Measurements from ENCODE around the gene SMG6.

SMG6 gene

DNA sequence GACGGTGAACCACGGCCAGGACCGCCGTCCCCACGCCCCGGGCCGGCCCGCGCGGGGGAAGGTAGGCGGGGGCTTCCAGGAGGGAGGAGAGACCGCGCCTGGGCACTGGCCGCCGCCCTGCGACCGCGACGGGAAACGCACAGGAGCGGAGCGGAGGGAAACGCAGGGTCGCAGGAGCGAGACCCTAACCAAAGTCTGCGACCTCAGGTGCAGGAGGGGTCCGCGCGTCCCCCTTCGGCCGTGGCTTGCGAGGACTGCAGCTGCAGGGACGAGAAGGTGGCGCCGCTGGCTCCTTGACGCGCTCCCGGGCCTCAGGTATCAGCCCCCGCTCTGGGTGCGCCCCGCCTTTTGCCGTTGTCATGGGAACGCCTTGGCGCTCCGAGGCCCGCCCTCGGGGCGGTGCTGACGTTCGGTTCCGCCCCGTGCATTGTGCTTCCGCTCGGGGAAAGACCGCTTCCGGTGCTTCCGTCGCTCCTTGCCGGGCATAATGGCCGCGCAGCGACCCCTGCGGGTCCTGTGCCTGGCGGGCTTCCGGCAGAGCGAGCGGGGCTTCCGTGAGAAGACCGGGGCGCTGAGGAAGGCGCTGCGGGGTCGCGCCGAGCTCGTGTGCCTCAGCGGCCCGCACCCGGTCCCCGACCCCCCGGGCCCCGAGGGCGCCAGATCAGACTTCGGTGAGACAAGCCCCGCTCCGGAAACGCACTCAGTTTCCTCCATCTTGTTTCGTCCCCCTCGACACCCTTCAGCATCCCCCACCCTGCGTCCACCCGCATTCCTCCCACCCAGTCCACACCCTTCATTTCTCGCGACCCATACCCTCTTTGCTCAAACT, 261.8 kb downstream of the SMG6 start, which contains the start of gene OVCA2:
Gene OVCA2, plus strand, starts transcription at position 462 of the 829 bp plus-strand sequence. Its CDS starts 26 bp downstream, at position 488.
- peak; percentile 76 for FAIRE-seq

DNA sequence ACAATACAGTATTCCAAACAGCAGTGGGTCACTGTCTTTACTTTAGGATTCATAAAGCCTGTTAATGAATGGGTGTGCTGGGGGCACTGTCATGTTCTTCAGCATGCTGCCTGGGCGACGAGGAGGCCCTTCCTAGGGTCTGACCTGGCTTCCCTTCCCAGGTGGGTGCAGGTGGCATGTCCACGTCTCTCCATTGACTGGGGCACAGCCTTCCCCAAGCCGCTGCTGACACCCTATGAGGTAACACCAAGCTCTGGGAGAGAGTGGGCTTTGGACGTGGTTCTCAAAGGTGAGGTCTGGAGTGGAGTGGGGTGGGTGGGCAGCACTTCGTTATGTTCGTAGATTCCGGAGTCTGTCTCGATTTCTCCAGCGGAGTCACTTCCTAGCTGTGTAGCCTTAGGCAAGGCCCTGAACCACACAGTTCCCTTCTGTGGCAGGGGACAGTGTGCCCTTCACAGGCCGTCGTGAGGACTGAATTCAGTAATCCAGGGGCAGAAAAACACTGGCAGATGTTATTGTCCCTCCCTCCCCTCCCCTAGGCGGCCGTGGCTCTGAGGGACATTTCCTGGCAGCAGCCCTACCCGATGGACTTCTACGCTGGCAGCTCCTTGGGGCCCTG, 262.5 kb downstream of the SMG6 start:
- no peak for FAIRE-seq

DNA sequence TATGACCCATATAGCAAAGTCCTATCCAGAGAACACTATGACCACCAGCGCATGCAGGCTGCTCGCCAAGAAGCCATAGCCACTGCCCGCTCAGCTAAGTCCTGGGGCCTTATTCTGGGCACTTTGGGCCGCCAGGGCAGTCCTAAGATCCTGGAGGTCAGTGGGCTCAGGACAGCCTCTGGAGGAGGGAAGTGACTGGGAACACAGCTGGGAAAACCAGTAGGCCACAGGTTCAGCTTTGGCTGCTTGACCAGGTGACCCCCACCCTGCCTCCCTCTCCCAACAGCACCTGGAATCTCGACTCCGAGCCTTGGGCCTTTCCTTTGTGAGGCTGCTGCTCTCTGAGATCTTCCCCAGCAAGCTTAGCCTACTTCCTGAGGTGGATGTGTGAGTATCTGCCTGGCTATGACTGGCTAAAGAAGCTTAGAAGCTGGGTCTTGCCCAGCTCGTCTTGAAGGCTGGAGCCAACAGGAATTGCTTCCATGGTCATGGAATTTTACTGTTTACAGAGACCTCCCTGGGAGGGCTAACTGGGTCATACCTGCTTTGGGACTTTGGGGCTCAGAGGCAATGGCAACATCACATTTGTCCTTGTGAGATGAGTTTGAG, 263.3 kb downstream of the SMG6 start:
- FAIRE-seq = no peak

DNA sequence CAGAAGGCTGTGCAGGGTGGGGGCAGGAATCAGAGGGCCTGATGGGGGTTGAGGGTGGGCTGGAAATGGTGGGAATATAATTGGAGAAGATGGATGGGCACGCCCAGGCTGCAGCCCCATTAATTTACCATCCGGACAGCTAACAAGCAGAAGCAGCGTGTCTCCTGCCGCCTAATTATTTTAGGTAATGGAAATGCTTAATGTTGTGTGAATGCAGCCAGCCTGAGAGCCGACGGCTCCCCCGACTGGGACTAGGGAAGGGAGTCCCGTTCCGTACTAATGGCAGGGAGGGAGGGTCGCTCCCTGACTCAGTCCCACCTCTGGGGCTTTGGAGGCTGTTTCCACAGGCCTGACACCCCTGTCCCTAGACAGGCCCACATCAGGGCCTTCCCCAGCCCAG, 266.4 kb downstream of the SMG6 start:
- no peak for FAIRE-seq

DNA sequence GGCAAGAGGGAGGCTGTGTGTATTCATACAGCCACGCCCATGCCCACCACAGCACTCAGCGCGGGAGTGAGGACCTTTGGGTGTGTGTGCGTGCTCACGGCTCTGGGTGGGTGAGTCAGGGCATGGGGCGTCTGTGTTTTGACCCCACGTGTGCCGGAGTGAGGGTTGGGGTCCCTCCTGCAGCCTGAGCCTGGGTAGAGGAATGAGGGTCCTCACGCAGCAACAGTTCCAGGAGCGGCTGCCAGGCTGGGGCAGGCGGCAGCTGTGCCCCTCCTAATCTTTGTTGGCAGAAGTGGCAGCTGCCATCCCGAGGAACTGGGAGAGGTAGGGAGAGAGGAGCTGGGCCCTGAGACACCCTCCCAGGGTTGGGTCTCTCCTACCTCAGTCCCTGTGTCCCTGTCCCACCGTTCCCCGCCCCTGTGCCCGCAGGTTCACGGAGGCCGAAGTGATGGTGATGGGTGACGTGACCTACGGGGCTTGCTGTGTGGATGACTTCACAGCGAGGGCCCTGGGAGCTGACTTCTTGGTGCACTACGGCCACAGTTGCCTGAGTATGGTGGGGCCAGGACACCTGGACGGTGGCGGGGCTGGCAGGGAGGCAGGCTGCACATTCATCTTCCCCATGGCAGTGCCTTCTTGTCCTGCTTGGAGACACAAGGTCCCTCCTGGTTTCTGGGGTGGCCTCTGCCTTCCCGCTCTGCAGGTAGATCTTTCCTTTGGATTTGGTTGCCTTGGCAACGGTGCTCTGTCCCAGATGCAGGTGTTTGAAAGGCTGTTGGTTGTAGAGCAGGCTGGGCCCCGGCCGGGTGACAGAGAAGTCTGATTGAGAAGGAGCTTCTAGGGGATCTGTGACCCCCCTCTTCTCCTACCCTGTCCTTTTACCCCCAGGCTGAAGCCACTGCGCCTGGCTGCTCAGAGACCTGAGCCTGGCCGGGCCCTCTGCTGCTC, 267.8 kb downstream of the SMG6 start:
- no peak for FAIRE-seq

DNA sequence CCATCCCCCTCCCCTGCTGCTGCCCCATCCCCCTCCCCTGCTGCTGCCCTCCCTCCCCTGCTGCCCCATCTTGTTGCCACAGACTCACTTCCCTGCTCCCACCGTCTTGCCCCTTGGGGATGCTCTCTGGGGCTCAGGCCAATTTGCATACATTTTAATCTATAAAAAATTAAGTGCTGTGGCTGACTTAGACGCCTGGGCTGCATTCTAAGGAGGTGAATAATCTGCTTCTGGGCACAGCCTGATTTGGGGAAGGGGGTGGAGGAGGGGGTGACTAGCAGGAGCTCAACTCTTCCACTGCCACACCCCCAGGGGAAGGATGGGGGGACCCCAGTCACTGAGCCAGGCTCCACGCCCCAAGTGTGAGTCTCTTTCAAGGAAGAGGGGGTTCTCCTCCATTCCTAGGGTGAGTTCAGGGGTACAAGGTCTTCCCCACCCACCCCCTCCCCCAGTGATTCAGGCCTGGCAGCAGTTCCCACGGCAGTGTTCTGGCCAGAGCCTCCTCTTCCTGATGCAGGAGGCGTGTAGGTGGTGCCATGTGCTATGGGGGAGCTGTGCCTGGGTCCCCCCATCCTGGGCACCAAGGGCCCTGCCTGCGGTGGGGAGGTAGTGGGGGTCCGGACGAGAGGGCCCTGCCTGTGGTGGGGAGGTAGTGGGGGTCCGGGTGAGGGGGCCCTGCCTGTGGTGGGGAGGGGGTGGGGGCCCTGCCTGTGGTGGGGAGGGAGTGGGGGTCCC, 268.6 kb downstream of the SMG6 start:
- no peak for FAIRE-seq

DNA sequence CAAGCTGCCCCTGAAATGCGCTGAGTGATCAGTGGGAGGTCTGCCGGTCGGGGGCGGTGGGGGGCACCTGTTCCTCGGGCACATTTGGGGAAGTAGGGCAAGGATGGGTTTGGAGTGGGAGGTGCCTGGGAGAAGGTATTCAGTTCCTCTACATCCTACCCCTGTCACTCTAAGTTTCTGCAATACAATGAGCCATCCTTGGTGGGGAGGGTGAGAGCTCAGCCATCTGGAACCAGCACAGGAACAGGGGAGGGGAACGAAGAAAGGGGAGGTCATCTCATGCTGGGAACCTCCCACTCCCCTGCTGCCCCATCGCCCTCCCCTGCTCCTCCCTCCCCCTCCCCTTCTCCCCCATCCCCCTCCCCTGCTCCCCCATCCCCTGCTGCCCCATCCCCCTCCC, 269.4 kb downstream of the SMG6 start:
- FAIRE-seq = no peak

DNA sequence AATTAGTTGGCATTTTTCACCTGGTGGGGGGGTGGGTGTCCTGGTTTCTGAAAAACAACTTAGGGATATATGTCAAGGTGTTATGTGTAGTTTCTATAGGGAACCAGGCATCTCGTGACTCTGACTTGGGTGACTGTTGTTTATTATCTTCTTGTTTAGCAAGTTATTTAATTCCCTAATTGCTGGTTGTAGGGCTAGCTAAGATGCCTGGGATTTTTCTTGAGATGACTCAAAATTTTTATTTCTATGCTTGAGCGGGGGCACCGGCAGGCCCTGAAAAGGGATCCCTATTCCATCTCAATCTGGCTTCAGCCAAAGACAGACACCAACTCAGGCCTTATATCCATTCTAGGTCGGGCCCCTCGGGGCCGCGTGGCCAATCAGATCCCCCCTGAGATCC, 270.4 kb downstream of the SMG6 start:
- FAIRE-seq = no peak

DNA sequence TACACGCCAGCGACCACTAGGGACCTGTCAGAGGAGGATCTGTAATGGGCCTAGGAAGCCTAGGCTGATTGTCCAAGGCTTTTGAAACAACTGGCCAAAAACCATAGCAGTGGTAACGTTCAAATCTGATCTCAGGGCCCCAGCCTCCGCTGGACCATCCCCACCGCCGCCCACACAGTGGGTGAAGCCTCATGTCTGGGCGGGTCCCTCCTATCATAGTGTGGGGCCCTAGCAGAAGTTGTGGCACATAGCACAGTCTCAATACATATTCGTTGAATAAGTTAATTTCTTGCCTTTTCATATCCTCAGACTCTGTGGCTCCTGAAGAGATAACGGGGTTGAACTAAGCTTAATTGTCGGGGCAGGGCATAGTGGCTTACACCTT, 272.8 kb downstream of the SMG6 start:
- FAIRE-seq = no peak

DNA sequence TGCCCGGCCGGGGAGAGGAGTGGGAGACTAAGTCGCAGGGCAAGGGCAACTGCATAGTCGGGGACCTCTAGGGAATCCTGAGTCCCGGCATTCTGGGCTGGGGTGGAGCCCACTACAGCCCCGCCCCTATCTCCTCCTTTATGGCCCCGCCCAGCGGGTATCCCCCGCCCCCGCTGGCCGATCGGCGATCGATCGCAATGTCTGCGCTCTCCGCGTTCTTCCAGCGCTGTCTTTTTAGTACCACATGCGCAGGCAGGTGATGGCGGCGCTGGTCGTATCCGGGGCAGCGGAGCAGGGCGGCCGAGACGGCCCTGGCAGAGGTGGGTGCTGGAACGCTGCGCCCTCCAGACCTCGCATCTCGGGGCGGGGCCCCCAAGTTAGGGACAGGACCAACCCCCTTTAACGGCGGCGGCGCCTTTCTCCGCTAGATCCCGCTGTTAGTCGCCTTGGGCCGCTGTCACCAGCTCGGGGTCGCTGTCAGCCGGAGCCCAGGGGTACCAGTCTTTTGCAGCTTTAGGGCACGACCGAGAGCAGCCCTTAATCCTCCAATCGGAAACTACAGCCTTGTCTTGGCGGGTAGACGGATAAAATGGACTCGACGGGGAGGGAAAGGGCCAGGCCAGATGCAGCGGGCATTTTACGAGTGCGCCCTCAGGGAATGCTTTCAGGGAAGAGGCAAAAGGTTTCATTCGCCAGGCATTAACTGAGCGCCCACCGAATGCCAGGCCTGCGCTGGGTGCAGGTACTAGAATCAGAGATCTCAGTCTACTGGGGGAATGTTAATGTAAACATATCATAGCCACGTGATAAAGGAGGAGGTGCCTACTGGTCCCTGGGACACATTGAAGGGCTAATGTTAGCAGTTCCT, 273.4 kb downstream of the SMG6 start, which contains the start of gene DPH1:
Gene DPH1, plus strand, starts transcription at position 243 of the 868 bp plus-strand sequence. Its CDS starts 17 bp downstream, at position 260.
- FAIRE-seq = no peak

DNA sequence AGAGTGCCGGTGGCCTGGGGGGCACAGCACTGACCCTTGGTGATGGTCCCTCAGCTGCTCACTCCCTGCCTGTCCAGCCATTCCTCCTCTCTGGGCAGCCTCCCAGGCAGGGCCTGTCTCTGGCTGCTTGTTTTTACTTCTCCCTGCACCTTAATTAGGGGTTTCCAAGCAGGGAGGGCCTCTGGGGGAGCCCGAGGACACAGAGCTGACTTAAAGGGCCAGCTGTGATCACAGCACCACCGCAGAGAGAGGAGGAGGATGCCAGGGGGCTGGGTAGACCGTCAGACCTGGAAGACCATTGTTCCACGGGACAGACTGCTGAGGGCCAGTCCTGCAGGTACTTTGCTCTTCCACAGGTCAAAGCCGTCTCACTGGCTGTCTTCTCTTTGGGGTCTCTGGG, 274.8 kb downstream of the SMG6 start:
- FAIRE-seq = no peak

DNA sequence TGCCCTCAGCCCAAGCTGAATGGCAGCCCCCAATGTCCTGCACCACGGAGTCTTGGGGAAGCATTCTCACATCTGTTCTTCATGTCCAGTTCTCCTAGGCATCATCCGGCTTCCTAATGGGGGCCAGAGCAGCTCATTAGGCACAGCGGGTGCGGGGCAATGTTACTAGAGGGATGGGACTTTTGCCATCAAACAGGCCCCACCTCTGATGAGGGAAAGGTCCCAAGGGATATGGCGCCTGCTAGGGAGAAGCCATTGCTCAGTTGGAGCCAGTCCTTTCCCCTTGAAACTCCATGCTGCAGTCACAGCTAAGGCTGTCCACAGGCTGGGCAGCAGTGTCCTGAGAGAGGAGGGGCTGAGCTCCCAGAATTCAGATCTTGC, 275.4 kb downstream of the SMG6 start:
- FAIRE-seq = no peak

DNA sequence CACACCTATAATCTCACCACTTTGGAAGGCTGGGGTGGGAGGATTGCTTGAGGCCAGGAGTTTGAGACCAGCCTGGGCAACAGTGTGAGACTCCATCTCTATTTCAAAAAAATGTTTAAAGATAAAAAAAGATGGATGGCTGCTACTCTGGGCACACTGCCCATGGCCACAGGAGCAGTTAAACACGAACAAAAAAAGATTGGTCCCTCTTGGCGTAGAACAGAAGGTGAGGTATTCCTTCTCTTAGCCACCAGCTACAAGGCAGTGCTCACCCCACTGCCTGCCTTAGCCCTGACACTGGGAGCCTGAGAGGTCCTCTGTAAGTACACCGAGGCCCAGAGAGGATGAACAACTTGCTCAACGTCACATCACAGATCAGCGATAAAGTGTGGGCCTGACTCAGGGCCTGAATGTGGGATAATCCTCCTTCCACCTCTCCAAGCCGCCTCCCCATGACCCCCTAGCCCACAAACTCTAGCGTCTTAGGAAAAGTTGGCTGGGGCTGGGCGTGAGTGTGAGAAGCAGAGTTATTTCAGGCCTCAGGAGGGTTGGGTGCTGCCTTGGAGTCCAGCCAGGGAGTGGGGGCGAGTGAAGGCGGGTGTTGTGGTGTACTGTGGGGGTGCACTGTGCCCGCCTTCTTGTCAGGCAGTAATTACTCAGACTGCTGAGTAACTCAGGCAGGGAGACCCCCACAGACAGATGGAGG, 275.9 kb downstream of the SMG6 start:
- no peak for FAIRE-seq

DNA sequence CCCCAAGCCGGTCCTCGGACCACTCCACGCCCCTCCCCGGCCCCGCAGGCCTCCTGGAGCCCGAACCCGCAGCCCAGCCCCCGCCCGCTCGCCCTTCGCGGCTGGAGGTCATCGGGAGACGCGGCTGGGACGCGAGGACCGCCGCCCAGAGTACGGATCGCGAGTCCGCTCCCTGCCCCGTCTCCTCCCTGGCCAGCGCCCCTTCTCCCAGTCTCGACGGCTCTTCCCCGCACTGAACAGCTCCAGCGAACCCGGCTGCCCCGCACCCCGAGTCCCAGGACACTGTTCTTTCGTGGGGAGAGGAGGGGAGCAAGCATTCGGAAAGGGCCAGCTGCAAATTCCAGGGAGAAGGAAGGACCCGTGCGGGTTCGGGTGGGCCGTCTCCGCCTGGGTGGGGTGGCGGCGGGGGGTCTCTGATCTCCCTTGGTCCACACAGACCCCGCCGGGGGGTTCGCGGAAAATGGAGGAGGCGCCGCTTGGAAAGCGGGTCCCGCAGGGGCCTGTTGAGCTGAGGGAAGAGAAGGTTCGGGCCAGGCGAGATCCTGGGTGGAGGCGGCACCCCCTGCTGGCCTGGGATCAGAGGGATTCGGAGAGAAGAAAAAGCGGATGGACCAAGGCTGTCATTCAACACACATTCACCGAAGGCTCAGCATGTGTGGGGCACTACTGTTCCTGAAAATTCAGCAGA, 277.8 kb downstream of the SMG6 start:
- no peak for FAIRE-seq

DNA sequence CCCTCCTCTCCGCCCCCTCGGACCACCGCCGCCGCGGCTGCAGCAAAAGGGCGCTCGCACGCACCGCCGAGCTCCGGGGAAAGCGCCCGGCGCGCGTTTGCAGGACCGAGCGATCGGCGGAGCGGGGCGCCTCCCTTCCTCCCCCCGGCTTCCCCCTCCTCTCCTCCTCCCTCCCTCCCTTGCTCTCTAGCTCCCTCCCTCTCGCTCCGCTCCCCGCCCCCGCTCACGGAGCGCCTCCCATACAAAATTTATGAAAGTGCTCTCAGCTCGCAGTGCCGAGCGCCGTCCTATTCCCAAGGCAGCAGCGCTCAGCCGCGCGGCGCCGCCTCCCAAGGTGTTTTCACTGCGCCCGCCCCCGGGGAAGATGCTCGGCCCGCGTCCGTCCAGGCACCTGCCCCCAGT, 278.4 kb downstream of the SMG6 start, which contains the start of gene RTN4RL1:
Gene RTN4RL1, minus strand, starts transcription at position 115 of the 402 bp plus-strand sequence. CDS start 469 bp downstream, outside the sequence.
- no peak for FAIRE-seq

DNA sequence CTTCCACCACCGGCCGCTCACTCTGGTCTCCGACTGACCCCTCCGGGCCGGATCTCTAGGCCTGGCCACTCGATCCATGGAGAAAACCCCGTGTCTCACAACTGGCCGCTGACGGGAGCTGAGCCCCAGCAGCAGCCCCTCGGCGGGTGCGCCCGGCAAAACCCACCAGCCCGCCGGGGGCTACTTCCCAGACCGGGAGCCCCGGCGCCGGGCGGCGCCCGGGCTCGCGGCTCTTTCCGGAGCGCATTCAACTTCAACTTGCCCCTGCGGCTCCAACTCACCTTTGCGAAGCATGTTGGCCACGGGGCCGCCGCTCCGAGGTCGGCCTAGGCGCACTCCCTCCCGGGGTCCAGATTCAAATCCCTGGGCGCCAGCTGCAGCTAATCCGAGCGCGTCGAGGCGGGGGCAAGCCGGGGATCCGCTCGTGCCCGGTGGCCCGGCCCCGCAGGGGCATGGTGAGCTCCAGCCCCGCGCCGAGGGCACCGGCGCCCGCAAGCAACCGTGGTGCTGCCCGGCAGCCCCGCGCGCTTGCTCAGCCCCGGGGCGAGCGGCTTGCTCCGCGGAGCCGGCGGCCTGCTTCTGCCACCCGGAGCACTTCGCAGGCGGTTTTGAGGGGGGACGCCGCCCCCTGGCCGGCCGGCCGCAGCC, 278.9 kb downstream of the SMG6 start:
- FAIRE-seq = no peak

DNA sequence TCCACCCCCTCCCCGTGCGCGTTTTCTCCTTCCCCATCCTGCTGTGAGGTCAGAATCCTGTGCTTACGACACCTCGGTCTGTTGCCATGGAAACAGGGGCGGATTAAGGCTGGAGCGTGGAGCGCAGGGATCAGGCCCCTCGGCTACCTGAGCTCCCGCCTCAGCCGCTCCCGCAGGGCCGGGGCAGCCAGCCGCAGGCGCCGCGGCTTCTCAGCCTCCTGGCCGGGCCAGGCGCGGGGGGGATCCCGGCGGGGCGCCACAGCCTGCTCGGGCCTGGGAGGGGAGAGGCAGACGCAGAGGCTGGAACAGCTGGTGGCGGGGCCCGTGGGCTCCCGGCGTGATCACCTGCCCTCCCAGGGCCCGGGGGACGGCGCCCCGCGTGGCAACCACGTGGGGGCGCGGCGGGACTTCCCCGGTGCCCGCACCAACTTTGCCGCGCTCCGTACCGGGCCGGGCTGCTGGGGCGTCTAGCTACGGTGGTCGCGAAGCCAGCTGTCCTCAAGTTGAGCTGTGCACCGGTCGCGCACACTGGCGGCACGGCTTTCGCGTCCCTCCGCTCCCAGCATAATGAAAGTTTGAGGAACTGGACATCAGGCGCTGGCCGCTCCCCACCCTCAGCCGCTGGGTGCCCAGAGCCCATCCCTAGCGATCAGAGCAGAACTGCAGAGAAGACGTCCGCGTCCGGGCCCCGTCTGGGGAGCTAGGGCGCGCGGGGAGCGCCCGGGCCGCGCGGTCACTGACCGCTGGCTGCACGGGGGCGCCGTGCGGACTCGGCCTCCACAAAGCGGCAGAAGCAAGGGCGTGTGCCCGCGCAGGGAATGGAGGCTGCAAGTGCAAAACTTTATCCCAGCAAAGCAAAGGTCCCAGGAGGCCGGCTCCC, 279.7 kb downstream of the SMG6 start:
- no peak for FAIRE-seq

DNA sequence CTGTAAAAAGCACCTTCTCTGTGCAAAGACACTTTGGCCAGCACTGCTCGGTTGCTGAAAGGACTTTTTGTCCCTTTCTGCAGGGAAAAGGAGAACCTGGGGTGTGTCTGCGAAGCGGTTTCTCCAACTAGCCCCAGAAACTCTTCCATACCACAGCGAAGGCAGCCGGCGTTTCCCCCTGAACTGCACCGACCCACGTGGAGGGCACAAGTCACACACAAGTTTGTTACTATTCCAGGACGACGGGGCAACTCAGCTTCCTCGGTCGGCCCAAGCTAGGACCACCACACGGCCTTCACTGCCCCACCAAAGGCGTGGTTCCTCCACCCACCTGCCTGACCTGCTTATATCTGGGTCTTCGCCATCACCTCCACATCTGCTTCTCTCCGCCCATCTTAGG, 280.3 kb downstream of the SMG6 start:
- FAIRE-seq = no peak
